GDM1 (cell line): ENCODE data around the gene CSMD2.
"Not testable (repeated sequence)": the region's sequence is repeated elsewhere in the genome, so short reads cannot be mapped to it uniquely, and the experiment has no call there.

ENCODE experiments used
- DNase-seq: peaks from one replicate; lab custom pipeline; 2025; lab: John Stamatoyannopoulos, UW

CSMD2 gene

DNA sequence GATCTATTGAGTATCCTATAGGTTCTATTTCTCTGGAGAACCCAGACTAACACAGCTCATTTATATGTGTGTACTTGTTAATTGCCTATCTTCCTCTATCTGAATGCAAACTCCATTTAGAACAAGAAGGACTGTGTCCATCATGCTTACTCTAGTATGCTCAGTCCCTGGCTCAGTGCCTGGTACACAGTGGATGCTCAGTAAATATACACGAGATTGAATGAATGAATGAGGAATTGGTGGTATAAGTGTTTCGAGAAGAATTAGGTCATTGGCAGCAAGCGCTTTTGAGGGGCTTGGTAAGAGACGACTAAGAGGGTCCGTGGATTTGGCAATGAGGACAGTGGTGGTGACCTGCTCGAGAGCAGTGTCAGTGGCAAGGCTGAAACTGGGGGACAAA, 112.5 kb downstream of the CSMD2 start:
- DNase-seq = no peak

DNA sequence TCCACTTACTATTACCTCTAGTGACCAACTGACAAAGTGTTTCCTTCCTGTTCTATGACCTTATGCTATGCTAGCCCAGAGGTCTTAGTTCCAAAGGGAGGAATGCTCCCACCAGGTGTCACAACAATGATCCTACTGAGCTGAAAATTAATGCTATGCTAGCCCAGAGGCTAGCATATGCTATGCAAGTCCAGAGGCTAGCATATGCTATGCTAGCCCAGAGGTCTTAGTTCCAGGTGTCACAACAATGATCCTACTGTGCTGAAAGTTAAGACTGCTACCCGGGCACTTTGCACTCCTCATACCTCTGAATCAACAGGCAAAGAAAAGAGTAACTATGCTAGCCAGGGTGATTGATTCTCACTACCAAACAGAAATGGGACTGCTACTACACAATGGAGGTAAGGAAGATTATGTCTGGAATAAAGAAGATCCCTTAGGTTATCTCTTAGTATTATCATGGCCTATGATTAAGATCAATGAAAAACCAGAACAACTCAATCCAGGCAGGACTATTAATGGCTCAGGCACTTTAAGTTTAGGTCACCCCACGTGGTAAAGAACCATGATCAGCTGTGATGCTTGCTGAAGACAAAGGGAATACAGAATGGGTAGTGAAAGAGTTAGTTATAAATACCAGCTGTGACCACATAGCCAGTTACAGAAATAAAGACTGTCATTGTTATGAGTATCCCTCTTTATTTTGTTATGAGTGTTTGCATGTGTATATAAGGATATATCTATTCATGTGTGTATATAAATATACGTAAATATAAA, 114.1 kb downstream of the CSMD2 start:
- DNase-seq = no peak

DNA sequence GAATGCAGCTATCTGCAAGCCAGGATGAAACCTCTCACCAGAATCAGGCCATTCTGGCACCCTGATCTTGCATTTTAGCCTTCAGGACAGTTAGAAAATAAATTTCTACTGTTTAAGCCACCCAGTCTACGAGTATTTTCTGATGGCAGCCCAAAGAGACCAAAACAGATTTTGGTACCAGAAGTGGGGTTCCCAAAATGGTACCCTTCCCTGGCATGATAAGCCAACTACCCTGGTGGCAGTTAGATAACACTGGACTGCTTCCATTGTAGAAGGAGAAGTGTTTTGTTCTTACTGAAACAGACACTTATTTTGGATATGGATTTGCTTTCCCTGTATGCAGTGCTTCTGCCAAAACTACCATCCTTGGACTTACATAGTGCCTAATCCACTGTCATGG, 115.0 kb downstream of the CSMD2 start:
- no peak for DNase-seq

DNA sequence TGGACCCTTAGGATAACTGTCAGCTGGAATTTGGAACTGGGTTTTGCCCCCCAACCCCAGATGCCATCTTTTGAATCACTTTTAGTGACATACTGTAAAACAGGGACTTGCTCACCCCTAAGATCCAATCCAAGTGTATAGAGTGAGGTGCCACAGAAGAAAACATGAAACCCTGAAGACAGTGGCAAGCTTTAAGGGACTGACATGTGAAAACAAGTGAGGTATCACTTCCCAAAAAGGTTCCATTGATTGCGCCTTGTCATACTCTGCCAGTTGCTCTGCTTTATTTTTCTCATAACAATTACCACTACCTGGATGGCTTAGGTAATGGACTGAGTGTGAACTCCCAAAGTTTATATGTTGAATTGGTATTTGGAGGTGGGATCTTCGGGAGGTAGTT, 115.6 kb downstream of the CSMD2 start:
- no peak for DNase-seq

DNA sequence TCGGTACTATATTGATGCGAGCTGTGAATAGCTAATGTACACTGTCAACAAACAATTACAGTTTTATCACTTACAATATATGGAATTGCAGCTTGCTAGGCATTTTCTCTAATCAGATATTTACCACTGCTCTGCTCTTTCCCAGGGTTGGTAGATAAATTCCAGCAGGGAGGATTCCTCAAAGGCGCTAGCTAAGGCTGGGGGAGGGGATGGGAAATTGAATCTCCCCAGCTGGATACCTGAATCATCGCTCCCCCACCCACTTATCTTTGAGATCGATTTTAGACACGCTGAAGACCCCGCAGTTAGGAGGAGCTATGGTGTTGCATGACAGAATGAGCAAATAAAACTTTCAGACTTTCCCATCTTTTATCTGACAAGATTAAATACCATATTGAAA, 127.2 kb downstream of the CSMD2 start:
- no peak for DNase-seq

DNA sequence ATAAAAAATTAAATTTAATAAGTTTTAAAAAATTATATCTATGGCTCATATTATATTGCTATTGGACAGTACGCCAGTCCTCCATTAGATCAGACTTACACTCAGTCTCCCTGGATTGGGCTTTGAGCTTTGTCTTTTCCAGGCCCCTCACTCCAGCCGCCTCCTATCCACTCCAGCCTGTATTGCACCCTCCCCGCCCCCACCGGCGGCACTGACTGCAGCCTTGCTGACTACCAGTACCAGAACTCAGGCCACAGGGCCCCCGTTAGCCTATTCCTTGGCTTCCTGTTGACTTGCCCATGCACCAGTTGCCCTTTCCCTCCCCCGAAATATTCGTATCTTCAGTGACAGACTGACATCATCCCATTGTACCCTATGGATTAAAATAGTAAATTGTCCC, 127.9 kb downstream of the CSMD2 start:
- DNase-seq = no peak

DNA sequence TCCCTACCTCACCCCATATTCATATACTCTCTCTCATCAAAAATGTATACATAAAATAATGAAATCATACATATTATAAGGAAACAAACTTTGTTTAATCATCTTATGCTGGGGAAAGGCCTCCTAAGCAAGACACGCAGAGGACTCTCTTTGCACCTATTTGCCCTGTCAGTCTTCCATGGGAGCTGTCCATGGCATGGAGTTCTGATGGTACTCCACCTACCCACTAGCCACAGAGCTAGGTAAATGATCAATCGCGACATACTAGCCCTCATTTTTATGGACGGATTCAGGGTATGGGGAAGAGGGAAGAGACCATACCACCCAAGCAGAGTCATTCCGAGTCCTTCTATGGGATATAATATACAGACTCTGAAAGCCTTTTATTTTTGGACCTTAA, 131.0 kb downstream of the CSMD2 start:
- DNase-seq = no peak

DNA sequence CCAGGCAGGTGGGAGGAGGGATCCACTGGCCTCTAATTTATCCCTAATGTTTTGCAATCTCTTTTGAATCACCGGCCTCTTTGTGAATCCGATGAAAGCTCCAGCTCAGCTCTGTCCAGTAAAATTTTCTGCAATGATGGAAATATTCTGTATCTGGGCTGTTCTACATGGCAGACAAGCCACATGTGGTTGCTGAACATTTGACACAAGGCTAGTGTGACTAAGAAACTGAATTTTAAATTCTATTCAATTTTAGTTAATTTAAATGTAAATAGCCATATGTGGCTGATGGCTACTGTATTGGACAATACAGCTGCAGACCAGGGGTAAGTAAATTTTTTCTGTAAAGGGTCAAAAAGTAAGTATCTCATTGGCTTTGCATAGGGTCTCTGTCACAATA, 135.1 kb downstream of the CSMD2 start:
- DNase-seq = no peak

DNA sequence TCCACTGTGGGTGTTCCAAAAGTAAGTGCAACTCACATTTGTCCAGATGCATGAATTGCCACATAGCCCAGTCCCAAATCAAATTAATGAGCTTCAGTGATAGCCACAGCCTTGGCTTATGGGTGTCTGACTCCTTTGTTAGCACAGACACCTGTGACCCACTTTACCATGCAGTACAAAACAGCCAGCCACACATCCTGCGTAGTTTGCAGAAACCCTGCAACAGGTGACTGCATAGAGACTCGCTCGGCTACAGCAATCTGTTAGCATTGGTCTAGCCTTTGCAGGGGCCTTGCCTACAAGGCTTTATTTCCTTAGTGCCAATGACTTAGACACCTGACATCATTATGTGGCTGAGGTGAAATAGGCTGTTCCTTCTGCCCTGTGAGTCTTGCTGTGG, 135.5 kb downstream of the CSMD2 start:
- no peak for DNase-seq

DNA sequence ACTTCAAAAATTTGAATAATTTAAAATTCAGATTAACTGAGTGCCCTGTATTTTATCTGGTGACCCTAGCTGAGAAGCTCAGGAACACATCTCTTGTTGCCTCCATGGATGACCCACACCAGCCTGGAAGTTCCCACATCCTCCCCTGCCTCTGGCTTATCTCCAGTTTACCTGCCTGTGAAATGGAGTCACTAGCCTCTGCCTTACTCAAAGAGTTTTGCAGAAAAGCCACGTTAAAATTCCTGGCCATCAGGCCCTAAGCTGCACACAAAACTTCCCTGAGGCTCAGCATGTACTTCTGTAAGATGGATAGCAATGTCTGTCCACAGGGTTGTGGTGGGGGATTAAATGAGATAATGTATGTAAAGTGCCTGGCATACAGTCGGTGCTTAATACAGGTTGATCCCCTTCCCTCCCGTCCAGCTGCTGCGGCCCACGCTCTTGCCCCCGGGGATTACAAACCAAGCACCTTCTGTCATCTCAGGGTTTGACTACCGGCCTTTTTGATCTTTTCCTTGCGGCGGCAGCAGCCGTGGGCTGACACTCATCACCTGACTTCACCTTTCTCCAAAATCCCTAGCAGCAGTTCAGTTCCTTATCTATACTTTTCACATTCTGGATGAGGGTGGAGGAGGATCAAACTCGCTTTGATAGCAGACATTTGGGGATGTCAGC, 136.5 kb downstream of the CSMD2 start:
- no peak for DNase-seq

DNA sequence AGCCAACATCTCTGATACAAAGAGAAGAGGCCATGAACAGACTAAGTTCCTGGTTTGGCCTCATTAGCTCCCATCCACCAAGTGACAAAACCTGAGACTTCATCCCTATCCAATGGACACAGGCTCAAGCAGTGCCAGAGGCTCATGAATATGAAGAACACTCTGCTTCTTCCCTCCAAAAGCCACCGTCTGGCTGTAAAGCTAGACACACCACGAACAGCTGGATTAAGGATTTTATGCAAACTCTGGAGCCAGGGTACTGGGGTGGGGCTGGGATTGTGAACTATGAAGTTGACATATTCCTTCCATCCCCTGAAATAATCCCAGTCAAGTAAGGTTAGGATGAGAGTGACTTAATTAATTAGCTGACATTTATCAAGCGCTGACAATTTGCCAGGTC, 139.4 kb downstream of the CSMD2 start:
- DNase-seq = no peak

DNA sequence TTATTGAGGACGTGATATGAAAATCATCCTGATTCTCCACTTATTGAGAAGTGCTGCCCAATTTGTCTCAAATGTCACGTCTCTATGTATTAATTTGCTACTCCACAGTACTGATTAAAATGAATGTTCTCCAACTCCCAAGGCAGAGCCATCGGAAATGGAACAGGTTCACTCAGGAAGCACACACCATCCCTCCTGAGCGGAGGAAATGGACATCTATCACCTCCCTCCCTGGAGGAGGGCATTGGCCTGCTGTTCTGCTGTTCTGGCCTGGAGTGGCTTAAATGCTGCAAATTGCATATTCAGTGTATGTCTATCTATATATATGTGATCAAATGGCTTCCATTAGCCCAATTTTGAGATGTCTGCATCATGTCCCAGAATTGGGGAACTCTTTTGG, 140.5 kb downstream of the CSMD2 start:
- DNase-seq = no peak

DNA sequence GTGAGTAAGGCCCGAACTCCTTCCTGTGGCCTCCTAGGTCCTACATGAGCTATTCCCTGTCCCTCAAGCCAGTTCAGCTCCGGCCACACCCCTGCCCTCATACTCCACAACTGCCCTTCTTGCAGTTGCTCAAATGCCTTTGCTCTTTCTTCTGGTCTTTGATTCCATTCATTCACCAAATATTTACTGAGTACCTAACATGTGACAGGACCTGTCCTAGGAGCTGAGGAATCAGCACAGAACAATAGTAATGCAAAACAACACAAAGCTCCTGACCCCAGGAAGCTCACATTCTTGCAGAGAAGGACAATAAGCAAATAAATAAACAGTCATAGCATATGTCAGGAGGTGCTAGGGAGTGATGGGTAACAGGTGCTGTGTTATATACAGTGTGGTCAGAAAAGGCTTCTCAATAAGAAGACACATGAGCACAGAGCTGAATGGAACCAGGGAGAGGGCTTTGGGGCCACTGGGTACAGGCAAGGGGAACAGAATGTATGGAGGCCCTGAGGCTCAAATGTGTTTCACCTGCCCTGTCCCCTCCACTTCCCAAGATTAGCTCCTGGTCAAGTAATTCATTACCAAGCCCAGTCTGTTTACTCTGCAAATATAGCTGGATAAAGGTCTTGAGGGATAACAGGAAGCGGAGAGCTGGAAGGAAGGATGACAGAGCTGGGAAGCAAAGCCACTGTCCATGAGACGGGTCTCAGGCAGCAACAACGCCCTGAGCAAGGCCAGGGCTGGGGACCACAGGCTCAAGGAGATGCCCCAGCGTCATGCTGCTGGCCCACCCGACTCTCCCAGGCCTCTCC, 145.1 kb downstream of the CSMD2 start:
- DNase-seq = no peak

DNA sequence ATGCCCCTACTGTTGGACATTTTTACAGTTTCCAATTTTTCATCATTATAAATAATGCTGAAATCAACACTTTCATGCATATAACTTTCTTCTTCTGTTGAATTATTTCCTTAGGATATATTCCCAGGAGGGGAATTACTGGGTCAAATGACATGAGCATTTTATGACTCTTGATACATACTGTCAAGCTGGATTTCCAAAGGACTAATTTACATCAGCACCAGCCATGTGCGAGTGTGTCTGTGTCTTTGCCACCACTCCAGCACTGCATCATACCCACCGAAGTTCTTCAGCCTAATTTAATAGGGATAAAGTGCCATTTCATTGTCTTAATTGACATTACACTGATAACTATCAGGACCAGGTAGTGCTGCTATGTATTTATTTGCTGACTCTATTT, 146.7 kb downstream of the CSMD2 start:
- DNase-seq = no peak

DNA sequence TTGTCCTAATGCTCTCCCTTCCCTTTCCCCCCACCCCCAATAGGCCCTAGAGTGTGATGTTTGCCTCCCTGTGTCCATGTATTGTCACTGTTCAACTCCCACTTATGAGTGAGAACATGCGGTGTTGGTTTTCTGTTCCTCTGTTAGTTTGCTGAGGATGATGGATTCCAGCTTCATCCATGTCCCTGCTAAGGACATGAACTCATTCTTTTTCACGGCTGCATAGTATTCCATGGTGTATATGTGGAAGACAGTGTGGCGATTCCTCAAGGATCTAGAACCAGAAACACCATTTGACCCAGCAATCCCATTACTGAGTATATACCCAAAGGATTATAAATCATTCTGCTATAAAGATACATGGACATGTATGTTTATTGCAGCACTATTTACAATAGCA, 148.7 kb downstream of the CSMD2 start:
- DNase-seq = not testable (repeated sequence)

DNA sequence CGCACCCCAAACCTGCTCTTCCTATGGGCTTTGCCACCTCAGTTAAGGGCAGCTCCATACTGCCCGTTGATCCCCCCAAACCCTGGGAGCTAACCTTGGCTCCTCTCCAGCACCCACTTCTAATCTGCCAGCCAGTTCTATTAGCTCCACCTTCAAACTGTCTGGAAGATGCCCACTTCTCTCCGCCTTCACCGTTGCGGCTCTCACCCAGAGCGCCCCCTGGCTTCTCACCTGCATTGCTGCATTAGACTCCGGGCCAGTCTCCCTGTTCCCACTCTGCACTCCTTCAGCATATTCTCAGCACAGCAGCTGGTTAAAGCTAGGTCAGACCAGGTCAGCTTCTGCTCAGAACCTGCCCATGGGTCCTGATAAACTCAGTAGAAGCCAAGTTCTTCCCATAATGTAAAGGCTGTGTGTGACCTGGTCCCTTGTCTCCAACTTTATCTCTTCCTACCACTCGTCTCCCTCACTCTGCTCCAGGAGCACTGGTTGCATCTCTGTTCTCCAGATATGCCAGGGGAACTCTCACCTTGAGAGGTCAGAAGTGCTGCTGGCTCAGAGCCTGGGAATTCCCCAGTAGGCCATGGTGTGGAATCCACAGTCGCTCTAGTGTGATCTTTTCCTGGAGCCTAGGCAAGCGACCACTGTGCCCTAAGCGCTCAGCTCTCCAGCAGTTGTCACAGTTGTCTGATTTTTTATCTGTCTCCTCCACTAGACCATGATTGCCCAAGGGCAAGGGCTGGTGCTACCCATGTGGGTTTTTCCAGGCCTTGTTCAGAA, 150.9 kb downstream of the CSMD2 start:
- no peak for DNase-seq

DNA sequence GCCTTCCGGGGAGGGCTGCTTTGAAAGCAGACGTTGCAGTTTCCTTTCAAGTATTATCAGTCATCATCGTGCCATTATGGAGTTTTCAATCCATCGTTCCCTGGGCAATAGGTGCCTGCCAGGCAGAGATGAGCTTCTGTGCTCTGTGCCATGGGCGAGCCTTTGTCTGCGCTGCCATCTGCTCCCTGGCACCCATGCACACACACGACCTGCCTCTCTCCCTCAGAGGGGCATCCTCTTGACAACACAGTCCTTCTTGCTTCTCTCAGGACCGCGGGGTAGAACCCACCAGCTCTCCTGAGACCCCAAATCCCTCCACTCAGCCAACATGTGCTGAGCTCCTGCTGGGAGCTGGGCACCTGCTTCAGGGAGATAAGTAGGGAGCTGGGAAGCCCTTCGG, 151.9 kb downstream of the CSMD2 start:
- DNase-seq = no peak

DNA sequence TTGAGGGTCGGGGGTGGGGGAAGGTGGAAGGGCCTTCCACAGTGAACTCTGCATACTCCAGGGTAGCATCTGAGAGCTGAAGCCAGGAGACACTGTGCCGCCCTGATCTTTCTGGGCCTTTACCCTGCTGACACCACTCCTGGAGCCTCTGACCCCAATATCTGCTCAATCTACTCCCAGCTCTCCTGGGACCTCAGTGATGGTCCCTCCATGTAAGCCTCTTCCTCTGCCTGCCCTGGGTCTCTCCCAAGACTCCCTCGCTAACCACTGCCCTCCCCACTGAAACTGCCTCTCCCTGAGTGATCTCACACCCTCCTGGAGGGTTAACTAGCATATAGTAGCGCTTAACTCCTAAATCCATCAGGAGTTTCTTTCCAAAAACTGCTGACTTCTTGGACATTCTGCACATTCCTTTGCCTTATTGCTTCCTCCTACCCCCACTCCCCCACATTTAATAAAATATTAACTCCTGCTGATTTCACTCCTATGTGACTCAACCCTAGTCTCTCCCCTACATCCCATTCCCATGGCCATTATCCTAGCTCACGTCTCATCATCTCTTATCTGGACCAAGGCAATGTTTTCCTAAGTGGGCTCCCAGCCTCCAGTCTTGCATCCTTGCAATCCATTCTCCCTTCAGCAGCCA, 155.6 kb downstream of the CSMD2 start:
- DNase-seq = no peak

DNA sequence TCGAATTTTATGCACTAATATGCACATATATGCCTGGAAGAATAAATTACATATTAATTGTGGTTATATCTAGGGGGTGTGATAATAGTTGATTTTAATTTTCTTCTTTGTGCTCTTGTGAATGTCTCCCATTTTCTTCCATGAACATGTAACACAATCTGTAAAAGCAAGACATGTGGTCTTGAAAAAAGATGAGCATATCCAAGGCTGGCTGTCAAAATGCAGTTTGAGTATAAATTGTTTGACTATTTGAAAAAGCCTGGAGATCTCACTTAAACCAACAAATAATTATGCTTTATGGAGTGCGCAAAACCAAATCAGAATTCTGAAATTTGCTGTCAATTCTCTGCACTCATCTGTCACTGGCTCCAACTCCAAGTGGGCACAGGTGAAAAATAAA, 157.3 kb downstream of the CSMD2 start:
- no peak for DNase-seq

DNA sequence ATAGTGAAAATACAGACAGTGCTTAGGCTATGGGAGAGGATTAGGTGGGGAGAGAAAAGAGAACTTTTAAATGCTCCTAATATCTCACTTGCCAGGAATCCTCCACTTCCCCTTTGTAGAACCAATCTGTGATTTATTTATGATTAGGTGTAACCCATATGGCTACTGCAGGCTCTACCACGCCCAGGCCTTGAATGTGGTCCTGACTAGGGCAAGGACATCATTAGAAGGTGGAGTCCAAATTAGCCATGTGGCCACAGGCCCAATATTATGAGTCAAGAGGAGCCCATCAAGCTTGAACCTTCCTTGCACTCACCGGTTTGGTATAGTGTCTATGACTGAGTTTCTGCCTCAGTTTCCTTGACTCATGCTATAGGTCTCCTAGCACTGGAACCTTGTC, 159.7 kb downstream of the CSMD2 start:
- DNase-seq = no peak

DNA sequence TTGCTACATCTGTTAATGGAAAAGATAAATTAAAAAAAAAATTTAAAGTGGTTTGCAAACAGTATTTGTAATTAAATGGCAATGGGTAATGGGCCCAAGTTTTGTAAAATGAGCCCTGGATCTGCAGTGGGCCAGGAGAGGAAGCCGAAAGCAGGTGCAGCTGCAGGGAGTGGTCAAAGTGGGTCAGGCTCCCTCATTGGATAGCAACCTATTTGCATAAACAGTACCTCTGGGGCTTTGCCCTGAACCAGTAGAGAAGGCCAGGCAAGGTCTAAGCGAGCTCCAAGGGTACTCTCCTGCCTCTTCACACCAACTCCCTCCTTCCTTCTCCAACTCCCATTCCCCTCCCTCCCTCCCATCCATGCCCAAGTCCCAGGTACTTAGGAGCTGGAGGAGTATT, 162.2 kb downstream of the CSMD2 start:
- DNase-seq = no peak
